Panc1 (cell line): ENCODE measurements around the gene NOS3. TPM values are rescaled to one million over a fixed set of nuclear protein-coding genes. Genes with fewer than 3 reads are reported as not detected.

ENCODE experiments used
- ATAC-seq: fragments of 200-7000 bp; cut with Tn5 transposase; 2 replicates; pipeline ENCODE4 v1.9.1; 2020; ENCODE audit warnings: mild to moderate bottlenecking, moderate library complexity
- BruUV-seq: library from RNA; stranded (reverse); fragments of 400-500 nt; replicated peaks from 2 replicates; lab custom pipeline; 2021; lab: Mats Ljungman, UMichigan
- CTCF ChIA-PET: fragments of 300-600 bp; sonication (Branson Sonifier 250); formaldehyde crosslinking; loops from one replicate; lab custom pipeline; 2022; ENCODE audit warnings: antibody characterized with exemption; lab: Charles Lee
- POLR2A ChIA-PET: fragments of 300-600 bp; sonication (Branson Sonifier 250); formaldehyde crosslinking; loops from one replicate; lab custom pipeline; 2022; ENCODE audit warnings: antibody characterized with exemption; lab: Charles Lee
- DNase-seq: peaks from one replicate; pipeline ENCODE4 v3.0.0-alpha.2; 2010; ENCODE audit warnings: low read depth, low spot score
- H3K27ac ChIP-seq: 2 replicates; pipeline ENCODE4 v1.5.1; 2011; ENCODE audit warnings: mild to moderate bottlenecking, low read length, inconsistent platforms
- H3K27me3 ChIP-seq: fragments of 200-500 bp; sonication (Bioruptor generic); 2 replicates; pipeline ENCODE4 v1.6.0; 2014; ENCODE audit warnings: low read length, inconsistent platforms; ENCODE audit not compliant: control insufficient read depth, insufficient read depth
- H3K36me3 ChIP-seq: fragments of 200-500 bp; sonication (Bioruptor generic); 2 replicates; pipeline ENCODE4 v1.5.1; 2014; ENCODE audit warnings: inconsistent platforms, mild to moderate bottlenecking, low read length, moderate library complexity; ENCODE audit not compliant: control insufficient read depth, insufficient read depth
- H3K4me1 ChIP-seq: 2 replicates; pipeline ENCODE4 v1.5.1; 2011; ENCODE audit warnings: inconsistent platforms, mild to moderate bottlenecking, low read length, moderate library complexity; ENCODE audit not compliant: control insufficient read depth, insufficient read depth
- H3K4me3 ChIP-seq, 2 experiments: 2 replicates each; pipeline ENCODE4 v1.5.1; 2011 to 2012; ENCODE audit warnings: low read depth in 2 of 2, low read length in 2 of 2, mild to moderate bottlenecking in 2 of 2, inconsistent platforms in 1 of 2, moderate library complexity in 1 of 2
- H3K9me3 ChIP-seq: fragments of 200-500 bp; sonication (Bioruptor generic); 2 replicates; pipeline ENCODE4 v1.5.1; 2014; ENCODE audit warnings: low read depth, mild to moderate bottlenecking, inconsistent platforms, low read length, moderate library complexity; ENCODE audit not compliant: control insufficient read depth, insufficient read depth
- CTCF ChIP-seq: fragments of 450-650 bp; IDR thresholded peaks from 2 replicates; pipeline ENCODE4 v1.5.1; 2017; ENCODE audit warnings: mild to moderate bottlenecking
- POLR2AphosphoS5 ChIP-seq: IDR thresholded peaks from 2 replicates; pipeline ENCODE4 v1.6.1; 2012; ENCODE audit warnings: mild to moderate bottlenecking, low read depth, low read length, moderate library complexity
- REST ChIP-seq, 2 experiments: IDR thresholded peaks; 2 replicates each; pipeline ENCODE4 v1.6.1; 2011 to 2012; ENCODE audit warnings: low read depth in 2 of 2, control low read depth in 1 of 2, low read length in 1 of 2, mild to moderate bottlenecking in 1 of 2, moderate library complexity in 1 of 2; ENCODE audit not compliant: insufficient read depth in 1 of 2
- SIN3A ChIP-seq: IDR thresholded peaks from 2 replicates; pipeline ENCODE4 v1.6.1; 2012; ENCODE audit warnings: low read depth, mild to moderate bottlenecking, low read length, moderate library complexity, borderline replicate concordance; ENCODE audit not compliant: insufficient read depth
- TCF7L2 ChIP-seq: IDR thresholded peaks from 2 replicates; pipeline ENCODE4 v1.6.1; 2011; ENCODE audit warnings: mild to moderate bottlenecking, low read depth, low read length, inconsistent platforms
- in situ Hi-C: cut with HindIII; loops from 2 replicates; pipeline ENCODE4 v1.10.0; 2016; ENCODE audit warnings: low sequenced_read_pairs, low pct_unique_long_range_greater_than_20kb
- intact Hi-C: fragments of 100-400 bp; cut with micrococcal nuclease; formaldehyde crosslinking; loops from one replicate; pipeline ENCODE4 v1.10.0; 2022; ENCODE audit not compliant: unreplicated experiment
- total RNA-seq: library from RNA; stranded (reverse); gene quantifications from one replicate; pipeline ENCODE4 v1.2.1, GENCODE V29; 2021; ENCODE audit not compliant: unreplicated experiment

Gene NOS3
- total RNA-seq, 1 experiment from 2014 or later: 3.1 TPM

DNA sequence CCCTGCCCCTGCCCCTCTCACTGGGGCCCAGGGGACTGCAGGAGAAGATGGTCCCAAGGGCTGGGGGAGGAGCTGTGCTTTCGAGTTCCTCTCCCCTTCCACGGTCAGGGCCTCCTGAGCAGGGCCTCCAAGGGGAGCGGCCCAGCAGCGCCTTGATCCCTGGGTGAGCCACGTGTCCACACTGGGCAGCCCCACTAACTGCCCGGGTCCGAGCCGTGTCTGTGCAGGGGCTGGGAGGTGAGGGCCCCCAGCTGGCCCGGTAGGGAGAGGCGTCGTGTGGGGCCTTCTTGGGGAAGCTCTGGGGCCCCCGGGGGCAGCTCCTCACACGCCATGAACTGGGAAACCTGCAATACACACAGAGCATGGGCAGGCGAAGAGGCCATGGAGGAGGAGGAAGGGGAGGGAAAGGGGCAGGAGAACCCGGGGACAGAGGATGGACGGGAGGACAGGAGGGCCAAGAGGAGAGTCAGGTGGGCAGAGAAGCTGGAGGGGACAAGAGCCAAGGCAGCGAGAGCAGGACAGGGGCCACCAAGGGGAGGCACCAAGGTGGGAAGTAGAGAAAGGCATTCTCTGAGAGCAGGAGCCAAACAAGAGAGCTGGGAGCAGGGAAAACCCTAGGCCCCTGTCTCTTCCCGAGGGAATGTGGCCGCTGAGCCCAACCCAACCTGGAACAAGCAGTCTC is 45.5 kb upstream of the NOS3 start:
- H3K4me1 ChIP-seq: no peaks in the 10 kb centered on the region
- no peak overlapping the region for H3K4me3 ChIP-seq
- no peaks in the 10 kb centered on the region for H3K27me3 ChIP-seq
- no peaks in the 10 kb centered on the region for H3K9me3 ChIP-seq
- no peak overlapping the region for H3K27ac ChIP-seq
- no peak for TF ChIP-seq CTCF
- ATAC-seq (no peak), DNase-seq (no peak)
- intact Hi-C loops: no loop called here
- CTCF ChIA-PET: no interaction called here
- no peaks in the 10 kb centered on the region for H3K36me3 ChIP-seq
- POLR2A ChIA-PET: interaction anchor here (0.6 kb wide), 1 partner anchor 110 kb away, joined by 6 read pairs; no protein-coding TSS in a partner anchor
- in situ Hi-C loops: no loop called here
- BruUV-seq: no TSS peak

GRCh38 chr7:150945853-150946420 is 44.9 kb upstream of the NOS3 start:
- DNase-seq: no peak
- in situ Hi-C loops (no loop called here), intact Hi-C loops (no loop called here)
- H3K36me3 ChIP-seq: no peaks in the 10 kb centered on the region
- no peak overlapping the region for H3K27ac ChIP-seq
- POLR2A ChIA-PET: no interaction called here
- CTCF ChIA-PET: no interaction called here
- ATAC-seq: no peak
- no peak overlapping the region for H3K4me3 ChIP-seq
- H3K4me1 ChIP-seq: no peaks in the 10 kb centered on the region
- H3K27me3 ChIP-seq: no peaks in the 10 kb centered on the region
- no peaks in the 10 kb centered on the region for H3K9me3 ChIP-seq
- no TSS peak for BruUV-seq
- no peak for TF ChIP-seq REST (IDR thresholded peaks at IDR 0.05; ENCODE audit: insufficient read depth in 1 of 2, low read depth in 2 of 2, low read length in 1 of 2)
- TF ChIP-seq TCF7L2: no peak
- TF ChIP-seq CTCF: no peak
- no peak for TF ChIP-seq SIN3A
- no peak for TF ChIP-seq POLR2AphosphoS5
